Measurements from ENCODE around the gene CACNA1G.

GRCh38 chr17:50627036-50627781 lies 66.7 kb downstream of the CACNA1G start:
- TF ChIP-seq CTCF (IDR thresholded peaks at IDR 0.05) (no peak), ZFX (IDR thresholded peaks at IDR 0.05; ENCODE audit: borderline replicate concordance) (no peak)

Data from 22Rv1 (cell line).